Astrocyte (in vitro differentiated cells and primary cell): ENCODE measurements around the gene ZNF438.

Experiments
- EZH2 ChIP-seq: IDR thresholded peaks from 2 replicates; pipeline ENCODE4 v1.6.1; 2012; ENCODE audit warnings: mild to moderate bottlenecking, low read length, inconsistent platforms; ENCODE audit not compliant: insufficient read depth
- TF ChIP-seq, protein P1 (sequence below): IDR thresholded peaks from 2 replicates; pipeline ENCODE4 v1.5.1; 2011; ENCODE audit warnings: low read depth, mild to moderate bottlenecking, inconsistent platforms, low read length, moderate library complexity; ENCODE audit not compliant: insufficient read depth

DNA sequence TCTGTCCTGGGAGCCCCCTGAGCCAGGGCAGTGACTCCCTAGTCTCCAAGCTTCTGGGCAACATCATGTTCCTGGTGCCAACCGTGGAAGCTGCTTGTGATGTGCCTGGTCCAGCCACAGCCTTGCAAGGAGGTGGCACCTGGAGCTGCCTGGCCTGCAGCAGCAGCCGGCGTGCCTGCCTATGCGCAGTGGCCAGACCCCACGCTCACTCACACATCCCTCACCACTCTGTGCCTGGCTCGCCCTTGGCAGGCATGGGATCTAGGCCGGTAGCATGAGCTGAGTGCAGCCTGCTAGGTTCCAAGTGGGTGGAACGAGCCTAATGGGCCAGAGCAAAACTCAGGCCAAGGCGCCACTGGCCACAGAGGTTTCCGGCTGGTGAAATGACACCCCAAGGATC is 184.0 kb downstream of the ZNF438 start:
- TF ChIP-seq, protein P1, sequence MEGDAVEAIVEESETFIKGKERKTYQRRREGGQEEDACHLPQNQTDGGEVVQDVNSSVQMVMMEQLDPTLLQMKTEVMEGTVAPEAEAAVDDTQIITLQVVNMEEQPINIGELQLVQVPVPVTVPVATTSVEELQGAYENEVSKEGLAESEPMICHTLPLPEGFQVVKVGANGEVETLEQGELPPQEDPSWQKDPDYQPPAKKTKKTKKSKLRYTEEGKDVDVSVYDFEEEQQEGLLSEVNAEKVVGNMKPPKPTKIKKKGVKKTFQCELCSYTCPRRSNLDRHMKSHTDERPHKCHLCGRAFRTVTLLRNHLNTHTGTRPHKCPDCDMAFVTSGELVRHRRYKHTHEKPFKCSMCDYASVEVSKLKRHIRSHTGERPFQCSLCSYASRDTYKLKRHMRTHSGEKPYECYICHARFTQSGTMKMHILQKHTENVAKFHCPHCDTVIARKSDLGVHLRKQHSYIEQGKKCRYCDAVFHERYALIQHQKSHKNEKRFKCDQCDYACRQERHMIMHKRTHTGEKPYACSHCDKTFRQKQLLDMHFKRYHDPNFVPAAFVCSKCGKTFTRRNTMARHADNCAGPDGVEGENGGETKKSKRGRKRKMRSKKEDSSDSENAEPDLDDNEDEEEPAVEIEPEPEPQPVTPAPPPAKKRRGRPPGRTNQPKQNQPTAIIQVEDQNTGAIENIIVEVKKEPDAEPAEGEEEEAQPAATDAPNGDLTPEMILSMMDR = no peak
- TF ChIP-seq EZH2 = no peak
